GM10847 (cell line): Measurements from ENCODE around the gene FOXRED2.

Experiments
- POLR2A ChIP-seq: IDR thresholded peaks from 2 replicates; pipeline ENCODE4 v1.6.1; 2011; ENCODE audit not compliant: insufficient read length; ENCODE audit errors: extremely low read depth

FOXRED2 gene

DNA sequence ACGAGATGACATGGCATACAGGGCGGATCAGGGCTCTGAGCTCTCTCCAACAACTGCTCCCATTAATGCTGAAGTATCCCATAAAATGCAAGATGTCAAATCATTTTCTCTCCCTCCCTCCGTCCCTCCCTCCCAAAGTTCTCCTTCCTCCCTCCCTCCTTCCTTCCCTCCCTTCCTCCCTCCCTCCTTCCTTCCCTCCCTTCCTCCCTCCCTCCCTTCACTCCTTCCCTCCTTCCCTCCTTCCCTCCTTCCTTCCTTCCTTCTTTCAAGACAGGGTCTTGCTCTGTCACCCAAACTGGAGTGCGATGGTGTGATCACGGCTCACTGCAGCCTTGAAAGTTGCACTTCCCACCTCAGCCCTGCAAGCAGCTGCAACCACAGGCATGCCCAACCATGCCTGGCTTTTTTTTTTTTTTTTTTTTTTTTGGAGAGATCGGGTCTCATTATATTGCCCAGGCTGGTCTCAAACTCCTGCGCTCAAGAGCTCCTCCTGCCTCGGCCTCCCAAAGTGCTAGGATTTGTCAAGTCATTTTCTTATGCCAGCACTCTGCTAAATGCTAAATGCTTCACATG is 63.6 kb downstream of the FOXRED2 start:
- TF ChIP-seq POLR2A, result no peak

DNA sequence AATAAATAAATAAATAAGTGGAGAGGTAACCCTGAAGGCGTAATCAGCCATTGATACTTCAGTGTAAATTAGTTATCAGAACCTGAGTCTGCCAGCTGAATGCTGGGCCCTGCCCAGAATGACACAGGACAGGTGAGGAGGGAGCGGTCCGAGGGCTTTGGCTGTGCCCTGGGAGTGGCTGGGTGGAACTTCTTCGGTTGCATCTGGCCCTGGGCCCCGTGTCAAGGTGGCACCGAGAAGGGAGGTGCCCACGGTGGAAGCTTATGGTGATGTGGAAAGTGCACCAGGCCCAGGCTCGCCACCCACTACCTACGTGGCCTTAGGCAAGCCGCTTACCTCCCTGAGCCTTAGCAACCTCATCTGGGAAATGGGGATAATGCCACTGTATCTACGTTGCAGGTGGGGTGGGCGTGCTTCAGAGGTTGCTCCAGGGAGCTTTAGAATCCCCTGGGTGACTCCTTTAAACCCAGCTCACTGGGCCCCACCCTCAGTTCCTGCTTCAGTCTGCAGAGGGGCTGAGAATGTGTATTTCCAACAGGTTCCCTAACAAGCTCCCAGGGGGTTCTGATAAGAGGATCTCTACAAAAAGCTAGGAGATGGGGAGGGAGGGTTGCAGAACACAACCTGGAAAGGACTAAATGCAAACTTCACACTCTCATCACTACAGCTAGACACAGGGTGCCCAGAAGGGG is 64.2 kb downstream of the FOXRED2 start:
- TF ChIP-seq POLR2A, result no peak

DNA sequence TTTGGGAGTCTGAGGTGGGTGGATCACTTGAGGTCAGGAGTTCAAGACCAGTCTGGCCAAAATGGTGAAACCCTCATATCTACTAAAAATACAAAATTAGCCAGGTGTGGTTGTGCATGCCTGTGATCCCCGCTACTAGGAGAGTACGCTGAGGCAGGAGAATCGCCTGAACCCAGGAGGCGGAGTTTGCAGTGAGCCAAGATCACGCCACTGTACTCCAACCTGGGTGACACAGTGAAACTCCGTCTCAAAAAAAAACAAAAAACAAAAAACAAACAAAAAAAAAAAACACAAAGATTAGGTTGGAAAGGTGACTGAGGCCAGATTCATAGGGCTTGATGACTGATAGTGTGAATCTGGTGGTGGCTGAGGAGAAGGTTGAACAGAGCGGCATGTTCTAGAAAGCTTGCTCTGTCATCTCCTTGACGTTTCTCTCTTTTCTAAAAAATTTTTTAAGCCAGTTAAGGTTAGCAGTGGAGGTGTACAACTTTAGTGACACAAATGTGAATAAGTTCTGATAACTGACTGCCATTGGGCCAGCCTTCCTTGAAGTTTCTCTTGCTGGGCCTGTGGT is 66.3 kb downstream of the FOXRED2 start:
- TF ChIP-seq POLR2A, result no peak

DNA sequence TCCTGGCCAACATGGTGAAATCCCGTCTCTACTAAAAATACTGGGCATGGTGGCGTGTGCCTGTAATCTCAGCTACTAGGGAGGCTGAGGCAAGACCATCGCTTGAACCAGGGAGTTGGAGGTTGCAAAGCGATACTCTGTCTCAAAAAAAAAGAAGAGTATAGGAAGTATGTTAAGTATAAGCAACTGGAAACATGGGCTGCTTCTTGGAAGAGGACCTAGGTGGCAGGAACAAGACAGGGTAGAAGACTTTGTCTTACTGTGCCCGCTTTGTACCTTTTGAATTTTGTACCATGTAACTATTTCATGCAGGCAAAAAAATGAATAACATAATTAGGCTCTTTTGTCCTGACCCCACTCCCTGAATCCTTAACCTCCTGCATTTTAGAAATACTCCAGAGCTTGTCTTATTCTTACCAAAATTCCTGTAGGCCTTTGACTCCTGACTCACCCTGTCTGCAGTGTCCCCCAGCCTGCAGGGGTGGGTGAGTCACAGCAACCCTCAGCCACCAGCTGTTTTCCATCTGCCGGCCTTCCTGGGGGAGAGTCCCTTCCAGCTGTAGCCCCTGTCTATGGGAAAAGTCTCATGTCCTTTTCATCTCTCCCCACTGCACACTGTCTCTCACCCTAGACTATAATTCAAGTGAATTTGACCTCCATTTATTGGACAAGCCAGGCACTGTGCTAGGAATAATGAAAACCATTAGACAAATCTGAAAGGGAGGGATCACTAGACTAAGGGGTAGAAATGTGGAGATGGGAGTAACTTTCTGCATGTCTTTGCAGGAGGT is 67.2 kb downstream of the FOXRED2 start:
- no peak for TF ChIP-seq POLR2A
